Hepatocyte (in vitro differentiated cells): ENCODE results near the gene ATN1. TPM values are rescaled to one million over a fixed set of nuclear protein-coding genes. Genes with fewer than 3 reads are reported as not detected.

Source experiments
- DNase-seq: peaks from one replicate; pipeline ENCODE4 v3.0.0-alpha.2; 2016; ENCODE audit warnings: low spot score
- H2AFZ ChIP-seq: fragments of 200-600 bp; sonication (generic); 2 replicates; pipeline ENCODE4 v1.6.0; 2016; ENCODE audit warnings: antibody characterized with exemption, mild to moderate bottlenecking
- H3K27ac ChIP-seq: fragments of 200-600 bp; sonication (generic); 2 replicates; pipeline ENCODE4 v1.5.1; 2016; ENCODE audit warnings: mild to moderate bottlenecking
- H3K27me3 ChIP-seq: fragments of 200-600 bp; sonication (generic); 2 replicates; pipeline ENCODE4 v1.6.1; 2016
- H3K36me3 ChIP-seq: fragments of 200-600 bp; sonication (generic); replicated peaks from 2 replicates; pipeline ENCODE4 v1.5.1; 2016; ENCODE audit warnings: low read depth; ENCODE audit not compliant: insufficient read depth
- H3K4me1 ChIP-seq: fragments of 200-600 bp; sonication (generic); 2 replicates; pipeline ENCODE4 v1.5.1; 2016; ENCODE audit warnings: mild to moderate bottlenecking, moderate library complexity; ENCODE audit not compliant: insufficient read depth
- H3K4me2 ChIP-seq: fragments of 200-600 bp; sonication (generic); 2 replicates; pipeline ENCODE4 v1.6.0; 2016
- H3K4me3 ChIP-seq: fragments of 200-600 bp; sonication (generic); 2 replicates; pipeline ENCODE4 v1.5.1; 2016; ENCODE audit warnings: mild to moderate bottlenecking
- H3K79me2 ChIP-seq: fragments of 200-600 bp; sonication (generic); 2 replicates; pipeline ENCODE4 v1.6.0; 2017; ENCODE audit warnings: mild to moderate bottlenecking
- H3K9me2 ChIP-seq: fragments of 200-600 bp; sonication (generic); replicated peaks from 2 replicates; pipeline ENCODE4 v1.6.0; 2017; ENCODE audit warnings: mild to moderate bottlenecking; ENCODE audit not compliant: insufficient read depth
- H3K9me3 ChIP-seq: fragments of 200-600 bp; sonication (generic); 2 replicates; pipeline ENCODE4 v1.5.1; 2016; ENCODE audit warnings: low read depth, mild to moderate bottlenecking
- H4K20me1 ChIP-seq: fragments of 200-600 bp; sonication (generic); 2 replicates; pipeline ENCODE4 v1.6.0; 2016; ENCODE audit warnings: mild to moderate bottlenecking; ENCODE audit not compliant: insufficient read depth, poor library complexity, severe bottlenecking
- EZH2 ChIP-seq: fragments of 200-600 bp; sonication (generic); IDR thresholded peaks from 2 replicates; pipeline ENCODE4 v1.6.1; 2016; ENCODE audit warnings: antibody characterized with exemption, mild to moderate bottlenecking, borderline replicate concordance
- EZH2phosphoT487 ChIP-seq: fragments of 200-600 bp; sonication (generic); IDR thresholded peaks from one replicate; pipeline ENCODE4 v1.6.1; 2018; ENCODE audit warnings: antibody characterized with exemption, mild to moderate bottlenecking, low read depth, moderate library complexity; ENCODE audit not compliant: unreplicated experiment, severe bottlenecking
- WGBS: methylation state at CpG from one replicate; pipeline ENCODE4 v1.1.6; 2016; ENCODE audit warnings: low lambda C conversion rate; ENCODE audit errors: missing lambda C conversion rate; 5-methylcytosine and 5-hydroxymethylcytosine counted together
- polyA plus RNA-seq: library from polyadenylated mRNA; unstranded; fragments of >200 nt; fragmentation: Nextera tagmentation; extraction: Ambion mirVana; gene quantifications from 2 replicates; pipeline ENCODE4 v1.2.1, GENCODE V29; 2016
- total RNA-seq: library from RNA; depleted of rRNA; stranded (reverse); fragments of >200 nt; gene quantifications from 2 replicates; pipeline ENCODE4 v1.2.3, GENCODE V29; 2014
- TF ChIP-seq, protein P1 (sequence below): fragments of 200-600 bp; sonication (generic); IDR thresholded peaks from 2 replicates; pipeline ENCODE4 v1.5.1; 2016; ENCODE audit warnings: antibody characterized with exemption, mild to moderate bottlenecking; ENCODE audit not compliant: poor library complexity

ATN1 gene
- total and polyA plus RNA-seq, 2 experiments from 2014 or later: 15.8 to 32.7 TPM

DNA sequence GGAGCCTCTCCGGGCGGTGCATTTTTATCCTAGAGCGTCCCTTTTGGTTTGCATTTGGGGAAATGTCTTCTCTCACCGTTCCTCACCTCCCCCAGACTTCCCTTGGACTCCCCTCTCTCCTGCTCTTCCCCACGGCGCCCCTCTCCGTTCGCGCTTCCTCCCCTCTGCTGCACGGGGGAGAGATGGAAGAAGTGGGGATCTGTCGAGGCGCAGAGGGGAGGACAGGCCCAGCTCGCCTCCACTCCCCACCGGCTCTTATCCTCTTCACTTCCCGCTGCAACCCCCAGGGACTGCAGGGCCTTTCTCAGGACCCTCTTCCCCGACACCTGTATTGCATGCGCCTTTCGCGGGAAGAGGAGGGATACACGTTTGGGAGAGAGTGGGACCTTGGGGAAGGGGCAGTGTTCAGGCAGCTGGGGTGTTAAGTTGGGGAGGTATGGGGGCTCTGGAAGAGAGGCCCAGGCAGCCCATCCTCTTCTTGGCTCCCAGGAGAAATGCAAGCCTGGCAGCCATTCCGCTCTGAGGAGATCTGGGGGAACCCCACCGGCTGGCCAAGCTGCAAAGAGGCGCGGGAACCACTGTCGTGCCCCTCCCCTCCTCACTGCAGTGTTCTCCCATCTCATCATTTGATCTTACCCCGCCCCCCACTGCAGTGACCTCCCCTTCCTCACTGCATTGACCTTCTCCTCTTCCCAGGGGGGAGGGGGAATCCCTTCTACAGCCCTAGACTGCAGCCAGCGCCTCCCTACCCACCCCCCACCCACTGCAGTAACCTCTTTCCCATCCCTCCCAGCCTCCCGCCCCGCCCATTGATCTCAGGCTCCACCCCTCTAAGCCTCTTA lies 12.6 kb upstream of the ATN1 start:
- Histone ChIP-seq H3K4me1 (peaks cover 11% of the 10 kb centered on the region), H3K36me3 (no peaks in the 10 kb centered on the region), H3K9me2 (no peaks in the 10 kb centered on the region), H2AFZ (peak overlapping the region; percentile 96), H3K27me3 (peaks cover 16% of the 10 kb centered on the region), H3K79me2 (no peaks in the 10 kb centered on the region), H4K20me1 (no peaks in the 10 kb centered on the region), H3K9me3 (no peaks in the 10 kb centered on the region), H3K4me2 (peak overlapping the region; percentile 99), H3K4me3 (peak overlapping the region; percentile 52), H3K27ac (no peak overlapping the region)
- TF ChIP-seq EZH2 (no peak), EZH2phosphoT487 (no peak)
- TF ChIP-seq, protein P1, sequence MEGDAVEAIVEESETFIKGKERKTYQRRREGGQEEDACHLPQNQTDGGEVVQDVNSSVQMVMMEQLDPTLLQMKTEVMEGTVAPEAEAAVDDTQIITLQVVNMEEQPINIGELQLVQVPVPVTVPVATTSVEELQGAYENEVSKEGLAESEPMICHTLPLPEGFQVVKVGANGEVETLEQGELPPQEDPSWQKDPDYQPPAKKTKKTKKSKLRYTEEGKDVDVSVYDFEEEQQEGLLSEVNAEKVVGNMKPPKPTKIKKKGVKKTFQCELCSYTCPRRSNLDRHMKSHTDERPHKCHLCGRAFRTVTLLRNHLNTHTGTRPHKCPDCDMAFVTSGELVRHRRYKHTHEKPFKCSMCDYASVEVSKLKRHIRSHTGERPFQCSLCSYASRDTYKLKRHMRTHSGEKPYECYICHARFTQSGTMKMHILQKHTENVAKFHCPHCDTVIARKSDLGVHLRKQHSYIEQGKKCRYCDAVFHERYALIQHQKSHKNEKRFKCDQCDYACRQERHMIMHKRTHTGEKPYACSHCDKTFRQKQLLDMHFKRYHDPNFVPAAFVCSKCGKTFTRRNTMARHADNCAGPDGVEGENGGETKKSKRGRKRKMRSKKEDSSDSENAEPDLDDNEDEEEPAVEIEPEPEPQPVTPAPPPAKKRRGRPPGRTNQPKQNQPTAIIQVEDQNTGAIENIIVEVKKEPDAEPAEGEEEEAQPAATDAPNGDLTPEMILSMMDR: no peak
- WGBS: 14% methylated on average over 26 of the region's 29 CpGs
- no peak for DNase-seq

DNA sequence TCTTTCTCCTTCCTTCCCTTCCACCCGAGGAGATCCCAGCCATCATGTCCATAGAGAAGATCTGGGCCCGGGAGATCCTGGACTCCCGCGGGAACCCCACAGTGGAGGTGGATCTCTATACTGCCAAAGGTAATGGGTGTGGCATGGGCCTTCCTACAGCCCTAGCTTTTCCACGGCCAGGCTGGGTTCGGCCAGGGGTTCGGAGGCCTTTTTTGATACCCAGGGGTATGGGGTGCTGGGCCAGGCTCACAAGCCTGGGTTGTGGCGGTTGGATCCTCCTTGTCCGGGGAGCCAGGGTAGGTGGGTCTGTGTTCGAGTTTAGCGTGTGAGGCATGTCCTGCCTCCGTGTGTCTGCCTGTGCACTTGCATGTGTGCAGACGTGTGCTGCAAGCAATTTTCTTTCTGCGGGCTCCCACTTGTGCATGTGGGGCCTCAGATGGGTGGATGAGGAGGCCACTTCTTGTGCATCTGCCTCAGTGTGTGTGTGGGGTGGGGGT lies 11.9 kb upstream of the ATN1 start:
- TF ChIP-seq, protein P1: no peak
- no peak for TF ChIP-seq EZH2
- TF ChIP-seq EZH2phosphoT487: no peak
- Histone ChIP-seq H3K4me1 (peaks cover 11% of the 10 kb centered on the region), H3K4me3 (no peak overlapping the region), H2AFZ (no peak overlapping the region), H3K79me2 (no peaks in the 10 kb centered on the region), H3K27ac (no peak overlapping the region), H3K9me2 (no peaks in the 10 kb centered on the region), H3K27me3 (peaks cover 16% of the 10 kb centered on the region), H3K36me3 (no peaks in the 10 kb centered on the region), H4K20me1 (no peaks in the 10 kb centered on the region), H3K4me2 (no peak overlapping the region), H3K9me3 (no peaks in the 10 kb centered on the region)
- WGBS: 83% methylated on average over 14 of the region's 14 CpGs
- no peak for DNase-seq

DNA sequence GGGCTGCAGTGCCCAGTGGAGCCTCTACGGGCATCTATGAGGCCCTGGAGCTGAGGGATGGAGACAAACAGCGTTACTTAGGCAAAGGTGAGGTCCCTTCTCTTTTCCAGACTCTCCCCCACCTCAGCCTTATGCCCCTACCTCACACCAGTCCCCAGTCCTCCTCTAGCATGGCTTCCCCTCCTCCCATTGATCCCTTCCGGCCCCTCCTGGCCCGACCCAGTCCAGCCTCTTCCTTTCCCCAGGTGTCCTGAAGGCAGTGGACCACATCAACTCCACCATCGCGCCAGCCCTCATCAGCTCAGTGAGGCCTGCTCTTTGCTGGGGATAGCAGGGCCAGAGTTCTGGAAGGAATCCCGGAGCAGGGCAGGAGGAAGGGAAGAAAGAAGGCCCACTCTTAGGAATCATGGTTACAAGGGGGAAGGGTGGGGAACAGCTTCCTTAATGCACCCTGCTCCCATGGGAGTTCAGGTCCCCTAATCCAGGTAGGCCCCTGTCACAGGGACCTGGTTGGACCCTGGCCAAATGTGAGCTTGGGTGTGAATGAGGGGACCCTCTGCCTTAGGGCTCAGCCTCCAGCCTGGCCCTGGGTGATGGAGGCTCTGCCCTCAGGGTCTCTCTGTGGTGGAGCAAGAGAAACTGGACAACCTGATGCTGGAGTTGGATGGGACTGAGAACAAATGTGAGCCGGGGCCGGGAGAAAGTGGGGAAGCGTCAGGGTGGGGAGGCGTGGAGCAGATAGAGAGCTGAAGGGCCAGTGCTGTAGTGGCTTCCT lies 11.1 kb upstream of the ATN1 start:
- H3K4me2 ChIP-seq: no peak overlapping the region
- H3K27me3 ChIP-seq: peaks cover 16% of the 10 kb centered on the region
- no peaks in the 10 kb centered on the region for H3K9me3 ChIP-seq
- no peaks in the 10 kb centered on the region for H4K20me1 ChIP-seq
- H3K36me3 ChIP-seq: no peaks in the 10 kb centered on the region
- H3K4me1 ChIP-seq: peaks cover 11% of the 10 kb centered on the region
- H2AFZ ChIP-seq: no peak overlapping the region
- H3K79me2 ChIP-seq: no peaks in the 10 kb centered on the region
- DNase-seq: no peak
- no peaks in the 10 kb centered on the region for H3K9me2 ChIP-seq
- 86% methylated on average over 11 of the region's 11 CpGs for WGBS
- no peak overlapping the region for H3K27ac ChIP-seq
- TF ChIP-seq EZH2phosphoT487 (no peak), EZH2 (no peak)
- TF ChIP-seq, protein P1: no peak
- no peak overlapping the region for H3K4me3 ChIP-seq
